Measurements from ENCODE around the gene DPH6.
"Not testable (repeated sequence)": the region's sequence is repeated elsewhere in the genome, so short reads cannot be mapped to it uniquely, and the experiment has no call there.

Gene DPH6, protein sequence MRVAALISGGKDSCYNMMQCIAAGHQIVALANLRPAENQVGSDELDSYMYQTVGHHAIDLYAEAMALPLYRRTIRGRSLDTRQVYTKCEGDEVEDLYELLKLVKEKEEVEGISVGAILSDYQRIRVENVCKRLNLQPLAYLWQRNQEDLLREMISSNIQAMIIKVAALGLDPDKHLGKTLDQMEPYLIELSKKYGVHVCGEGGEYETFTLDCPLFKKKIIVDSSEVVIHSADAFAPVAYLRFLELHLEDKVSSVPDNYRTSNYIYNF

DNA sequence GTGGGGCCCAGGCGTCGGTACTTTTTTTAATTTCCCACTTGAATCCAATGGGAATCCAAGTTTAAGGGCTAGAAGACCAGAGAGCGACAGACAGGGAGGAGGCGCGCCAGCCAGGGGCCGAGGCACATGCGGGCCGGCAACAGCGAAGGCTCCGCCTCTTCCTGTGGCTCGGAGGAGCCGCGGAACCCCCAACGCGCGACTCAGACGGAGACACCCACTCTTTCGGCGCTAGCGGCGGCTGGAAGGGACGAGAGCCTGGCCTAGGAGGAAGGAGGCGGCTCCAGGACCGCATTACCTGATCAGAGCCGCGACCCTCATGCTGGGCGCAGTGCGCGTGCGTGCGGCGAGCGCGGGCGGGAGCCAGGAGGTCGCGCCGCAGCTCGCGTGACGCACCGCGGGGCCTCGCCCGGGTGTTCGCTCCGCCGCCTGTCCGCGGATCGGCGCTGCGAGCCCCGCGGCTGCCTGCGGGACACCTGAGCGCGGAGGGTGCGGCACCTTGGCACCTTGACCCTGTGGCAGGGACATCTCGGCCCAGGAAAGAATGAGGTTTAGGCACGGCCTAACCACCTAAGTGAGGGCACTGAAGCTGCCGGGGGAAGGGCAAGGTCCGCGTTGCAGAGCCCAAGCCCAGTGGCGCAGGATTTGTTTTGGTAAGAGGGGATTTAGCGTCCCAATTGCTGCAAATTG lies at the start of gene DPH6:
DPH6 (minus strand) TSS at position 342 of the 687 bp plus-strand sequence; CDS start at position 318, 24 bp downstream.
- DNase-seq (ENCODE audit: low read depth in 2 of 2), result peak; percentile 79 to 84

DNA sequence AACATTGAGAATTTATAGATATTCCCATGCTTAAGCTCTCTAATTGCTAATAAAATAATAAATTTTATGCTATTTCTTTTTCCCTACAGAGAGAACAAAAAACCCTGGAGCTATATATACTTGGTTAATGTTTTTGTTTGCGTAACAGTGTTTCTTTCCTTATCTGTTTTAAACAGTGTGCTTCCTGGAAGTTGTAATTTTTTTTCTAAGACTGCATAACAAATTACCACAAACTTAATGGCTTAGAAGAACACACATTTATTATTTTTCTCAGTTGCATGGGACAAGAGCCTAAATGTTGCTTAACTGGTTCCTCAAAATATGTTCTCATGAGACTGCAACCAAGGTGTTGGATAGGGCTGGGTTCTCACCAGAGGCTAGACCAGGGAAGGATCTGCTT lies 49.7 kb upstream of the DPH6 start:
- DNase-seq (ENCODE audit: low read depth in 2 of 2), result no peak

DNA sequence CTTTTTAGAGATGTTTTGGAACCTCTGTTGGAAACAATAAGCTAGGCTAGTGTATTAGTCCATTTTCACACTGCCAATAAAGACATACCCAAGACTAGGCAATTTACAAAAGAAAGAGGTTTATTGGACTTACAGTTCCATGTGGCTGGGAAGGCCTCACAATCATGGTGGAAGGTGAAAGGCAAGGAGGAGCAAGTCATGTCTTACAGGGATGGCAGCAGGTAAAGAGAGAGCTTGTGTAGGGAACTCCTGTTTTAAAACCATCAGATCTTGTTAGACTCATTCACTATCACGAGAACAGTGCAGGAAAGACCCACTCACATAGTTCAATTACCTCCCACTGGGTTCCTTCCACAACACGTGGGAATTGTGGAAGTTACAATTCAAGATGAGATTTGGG lies 46.0 kb upstream of the DPH6 start:
- not testable (repeated sequence) for DNase-seq (ENCODE audit: low read depth in 2 of 2)

DNA sequence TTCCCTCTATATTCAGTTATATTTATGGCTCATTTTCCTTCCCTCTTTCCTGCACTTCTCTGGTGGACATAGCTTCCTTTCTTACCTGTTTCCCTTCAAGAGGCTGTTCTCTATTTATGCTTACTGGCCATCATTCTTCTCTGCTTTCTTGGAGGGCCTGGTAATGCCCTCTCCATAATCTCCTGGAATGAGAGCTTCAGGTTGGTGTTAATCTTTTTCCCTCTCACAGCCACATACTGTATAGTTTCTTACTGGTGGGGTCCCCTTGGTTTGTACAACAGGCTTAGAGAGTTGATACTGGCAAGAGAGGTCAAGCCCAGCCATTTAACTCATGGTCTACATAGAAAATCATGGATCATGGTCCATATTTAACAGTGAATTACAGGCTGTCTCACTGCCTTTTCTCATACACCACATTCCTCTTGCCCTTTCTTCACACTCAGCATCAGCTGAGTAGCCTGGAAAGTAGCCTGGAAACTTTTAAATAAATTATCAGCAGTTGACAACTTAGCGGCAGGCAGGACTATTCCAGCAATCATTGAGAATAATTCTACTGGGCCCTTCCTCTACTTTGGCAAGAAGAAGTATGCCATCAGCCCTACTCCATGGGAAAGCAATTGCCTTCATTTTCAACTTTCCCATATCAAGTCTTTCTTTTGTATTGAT lies 38.0 kb upstream of the DPH6 start:
- no peak for DNase-seq (ENCODE audit: low read depth in 2 of 2)

DNA sequence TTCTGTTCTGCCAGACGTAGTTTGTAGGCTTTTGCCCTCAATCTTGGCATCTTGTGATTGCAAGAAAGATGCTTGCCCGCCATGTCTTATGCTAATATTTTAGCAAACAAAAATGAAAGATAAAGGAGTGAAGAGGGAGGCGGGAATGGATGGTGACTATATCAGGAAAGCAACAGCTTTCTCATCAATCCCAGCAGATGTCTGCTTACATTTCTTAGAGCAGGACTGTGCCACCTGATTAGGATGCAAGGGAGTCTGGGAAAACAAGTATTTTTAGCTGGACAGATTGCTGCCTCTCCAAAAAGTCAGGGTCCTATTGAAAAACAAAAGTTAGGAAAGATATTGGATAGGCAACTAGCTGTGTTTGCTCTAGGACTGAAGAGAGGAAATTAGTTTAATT lies 34.6 kb upstream of the DPH6 start:
- no peak for DNase-seq (ENCODE audit: low read depth in 2 of 2)

DNA sequence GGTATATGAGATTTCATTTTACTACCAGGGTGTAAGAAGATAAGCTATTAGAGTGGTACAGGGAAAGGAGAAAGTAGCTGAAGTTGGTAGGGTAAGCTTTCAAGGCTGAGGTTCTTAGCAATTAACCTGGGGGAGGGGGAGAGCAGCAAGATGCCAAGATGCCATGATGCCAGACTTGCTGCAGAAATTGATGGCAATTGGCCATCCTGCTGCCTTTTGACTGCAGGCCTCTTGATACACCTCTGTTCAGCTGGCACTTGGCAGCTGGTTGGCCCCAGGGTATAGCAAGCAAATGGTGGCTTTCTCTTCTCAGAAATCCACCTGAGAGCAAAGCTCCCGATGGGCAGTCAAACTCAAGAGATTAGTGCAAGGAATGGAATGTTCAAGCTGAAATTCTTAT lies 21.4 kb upstream of the DPH6 start:
- DNase-seq (ENCODE audit: low read depth in 2 of 2), result no peak

DNA sequence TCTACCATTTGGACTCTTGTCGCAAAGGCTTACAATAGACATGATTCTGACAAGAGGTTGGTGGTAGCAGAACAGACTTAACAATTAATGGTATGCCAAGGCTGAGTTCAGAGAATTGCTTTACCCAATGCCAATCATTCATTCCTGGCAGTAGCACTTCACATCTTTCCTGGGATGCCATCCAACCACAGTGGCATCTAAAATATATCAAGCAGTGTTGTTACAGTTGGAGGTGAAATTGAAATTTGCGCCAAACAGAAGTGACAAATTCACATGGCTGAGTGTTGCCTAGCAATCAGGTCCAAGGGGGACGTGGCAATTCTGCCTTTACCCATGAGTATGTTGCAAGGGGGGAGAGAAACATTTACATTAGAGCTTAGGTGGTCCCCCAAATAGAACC lies 21.0 kb upstream of the DPH6 start:
- DNase-seq (ENCODE audit: low read depth in 2 of 2), result no peak

DNA sequence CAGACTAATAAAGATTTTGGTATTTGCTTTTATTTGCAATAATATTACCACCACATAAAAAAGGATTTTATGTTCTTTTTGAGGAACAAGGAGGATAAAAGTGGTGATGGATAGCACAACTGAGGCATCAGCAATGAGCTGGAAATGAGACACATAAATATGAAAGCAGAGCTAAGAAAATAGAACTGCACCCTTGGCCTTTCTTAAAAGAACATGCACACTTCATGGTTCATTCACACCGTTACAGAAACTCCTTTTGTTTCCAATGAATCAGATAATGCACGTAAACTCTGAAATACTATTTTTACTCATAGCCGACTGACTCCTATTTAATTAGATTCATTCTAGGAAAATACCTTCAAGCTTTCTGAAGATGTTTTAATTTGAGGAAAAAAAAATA lies 19.9 kb upstream of the DPH6 start:
- no peak for DNase-seq (ENCODE audit: low read depth in 2 of 2)

DNA sequence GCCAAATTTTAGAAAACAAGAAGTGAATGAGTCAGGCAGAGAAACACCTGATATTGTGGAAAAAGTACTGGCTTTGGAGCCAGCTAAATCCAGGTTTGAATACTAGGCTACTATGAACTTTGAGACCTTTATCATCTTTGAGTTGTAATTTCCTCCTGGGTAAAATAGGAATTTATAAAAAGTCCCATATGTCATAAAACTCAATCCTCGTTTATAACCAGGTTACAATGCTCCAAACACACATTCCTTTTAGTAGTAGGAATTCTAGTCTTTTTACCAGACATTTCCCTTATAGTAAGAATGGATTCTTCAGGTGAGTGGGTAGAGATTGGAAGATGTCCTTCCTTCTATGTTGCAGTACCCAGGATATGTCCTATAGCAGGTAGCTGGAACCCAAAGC lies 16.7 kb upstream of the DPH6 start:
- no peak for DNase-seq (ENCODE audit: low read depth in 2 of 2)

DNA sequence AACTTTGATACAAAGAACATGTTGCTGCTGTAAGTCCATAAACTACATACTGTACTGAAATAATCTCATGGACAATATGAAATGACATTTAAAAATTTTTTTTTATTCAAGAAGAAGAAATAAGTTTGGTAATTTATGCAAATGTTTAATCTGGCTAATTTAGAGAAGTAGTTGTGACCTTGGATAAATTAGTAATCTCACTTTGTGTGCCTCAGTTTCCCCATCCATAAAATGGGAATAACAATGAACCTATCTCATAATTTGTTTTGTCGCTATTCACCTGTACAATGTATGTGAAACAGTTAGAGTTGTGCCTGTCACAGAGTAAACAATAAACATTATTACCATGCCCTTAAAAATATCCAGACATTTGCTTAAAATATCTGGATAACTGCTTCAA lies 15.3 kb upstream of the DPH6 start:
- DNase-seq (ENCODE audit: low read depth in 2 of 2), result no peak

DNA sequence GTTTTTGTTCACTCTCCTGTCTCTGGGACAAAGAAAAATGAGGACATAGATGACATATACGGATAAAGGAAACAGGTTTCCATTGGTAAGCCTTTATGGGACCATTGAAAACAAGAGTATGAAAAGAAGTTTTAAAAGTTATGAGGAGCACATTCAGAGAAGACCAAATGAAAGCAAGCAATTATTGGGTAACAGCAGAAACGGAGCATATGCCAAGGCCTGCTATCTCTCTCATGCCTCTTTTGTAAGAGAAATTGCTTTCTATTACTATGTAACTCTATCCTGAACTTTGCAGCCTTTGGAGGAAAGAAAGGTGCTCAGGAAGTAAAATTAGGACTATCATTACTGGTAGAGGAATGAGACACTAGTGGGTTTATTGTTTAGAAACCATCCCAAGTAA lies 14.9 kb upstream of the DPH6 start:
- DNase-seq (ENCODE audit: low read depth in 2 of 2), result no peak

DNA sequence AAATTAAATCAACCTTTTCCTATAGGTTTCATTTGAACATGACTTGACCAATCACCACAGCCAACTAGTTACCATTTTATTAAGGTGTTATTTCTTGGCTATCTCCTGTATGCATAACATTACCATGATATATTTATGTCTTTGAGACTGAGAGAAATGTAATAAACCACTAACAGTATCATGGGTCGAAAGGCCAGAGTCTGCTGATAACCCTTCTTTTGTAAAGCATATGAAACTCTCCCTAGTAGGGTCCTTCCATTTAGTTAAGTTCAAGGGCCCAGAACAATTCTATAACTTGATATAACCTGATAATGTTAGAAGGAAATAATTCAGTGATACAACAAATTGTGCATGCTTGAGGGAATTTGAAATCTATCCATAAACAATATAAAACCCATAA lies 14.3 kb upstream of the DPH6 start:
- DNase-seq (ENCODE audit: low read depth in 2 of 2), result no peak

DNA sequence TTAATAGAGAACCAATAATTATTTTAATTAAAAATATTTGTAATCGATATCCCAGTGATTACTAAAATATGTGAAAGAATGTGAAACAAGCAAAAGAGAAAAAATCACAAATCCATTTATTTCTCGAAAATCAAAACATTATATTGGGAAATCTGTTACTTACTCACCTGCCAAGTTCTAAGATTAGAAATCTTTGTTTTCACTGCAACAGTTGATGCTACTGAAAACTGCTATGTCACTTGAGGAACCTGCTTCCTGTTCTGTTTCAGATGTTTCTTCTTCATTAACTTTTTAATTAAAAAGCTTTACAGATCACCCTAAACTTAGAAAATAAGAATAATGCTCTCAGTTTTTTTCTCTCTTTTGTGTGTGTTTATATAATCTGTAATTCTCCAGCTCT lies 13.7 kb upstream of the DPH6 start:
- no peak for DNase-seq (ENCODE audit: low read depth in 2 of 2)

DNA sequence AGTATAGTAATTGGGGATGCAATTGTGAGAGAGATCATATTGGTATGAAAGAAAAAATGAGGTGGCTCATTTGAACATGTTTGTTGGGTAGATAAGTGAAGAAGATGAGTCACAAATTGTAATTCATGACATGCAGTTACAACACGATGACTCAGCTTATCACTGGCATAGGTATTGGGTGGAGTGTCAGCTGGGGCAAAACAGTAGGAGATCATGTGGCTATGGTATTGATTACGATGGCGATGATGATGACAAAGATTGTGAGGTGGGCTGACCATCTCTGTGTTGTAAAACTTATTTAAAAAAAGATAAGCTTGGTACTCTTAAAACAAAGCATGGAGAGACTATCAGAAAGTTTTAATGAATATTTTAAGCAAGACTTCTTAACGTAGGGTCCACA lies 11.6 kb upstream of the DPH6 start:
- no peak for DNase-seq (ENCODE audit: low read depth in 2 of 2)

DNA sequence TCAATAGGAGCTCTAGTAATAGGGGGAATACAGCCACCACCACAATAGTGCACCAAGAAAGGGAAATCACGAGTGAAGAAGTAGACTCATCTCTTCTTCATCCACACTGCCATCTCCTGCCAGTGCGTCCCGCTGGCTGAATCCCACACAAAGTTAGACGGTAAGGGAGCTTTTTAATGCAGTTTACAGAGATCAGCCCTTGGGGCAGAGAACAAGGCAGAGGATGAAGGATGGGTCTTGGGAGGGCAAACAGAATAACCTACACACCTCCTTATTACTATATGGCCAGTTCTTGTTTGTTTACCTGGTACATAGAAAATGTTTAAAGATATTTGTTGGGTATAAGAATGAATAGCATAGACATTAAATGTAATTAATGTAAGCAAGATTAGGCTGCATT lies 11.0 kb upstream of the DPH6 start:
- no peak for DNase-seq (ENCODE audit: low read depth in 2 of 2)

DNA sequence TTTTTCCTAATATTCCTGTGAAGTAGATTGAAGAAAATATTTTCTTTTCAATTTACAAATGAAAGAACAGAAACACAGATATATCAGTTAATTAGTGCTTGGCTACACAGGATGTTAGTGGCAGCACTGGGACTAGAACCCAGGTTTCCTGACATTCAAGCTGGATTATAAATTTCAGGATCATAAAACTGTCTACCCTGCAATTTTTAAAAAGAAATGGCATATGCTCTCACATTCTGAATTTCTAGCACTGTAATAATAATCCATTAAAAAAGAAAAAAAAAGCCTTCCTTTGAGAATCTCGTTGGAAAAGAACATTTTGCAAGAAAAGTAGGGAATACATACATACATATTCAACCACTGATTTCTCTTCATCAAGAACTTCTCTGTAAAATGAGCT lies 9.3 kb upstream of the DPH6 start:
- DNase-seq (ENCODE audit: low read depth in 2 of 2), result no peak

DNA sequence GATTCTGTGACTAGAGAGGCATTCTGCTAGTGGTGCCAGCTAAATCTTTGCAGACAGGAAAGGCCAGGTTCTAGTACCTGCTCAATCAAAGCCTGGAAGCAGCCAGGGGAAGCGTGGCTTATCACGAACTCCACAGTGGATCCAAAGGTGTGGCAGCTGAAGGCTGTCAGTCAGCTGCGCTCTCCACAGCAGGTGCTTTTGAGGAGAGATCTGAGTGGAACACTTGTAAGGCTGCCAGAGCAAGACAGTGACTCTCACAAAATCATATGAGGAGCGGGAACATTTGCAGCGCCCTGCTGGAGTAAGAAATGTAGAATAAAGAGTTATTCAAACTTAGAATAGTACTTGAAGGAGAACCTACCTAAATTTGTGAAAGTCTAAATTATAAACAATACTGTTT lies 5.0 kb upstream of the DPH6 start:
- no peak for DNase-seq (ENCODE audit: low read depth in 2 of 2)

DNA sequence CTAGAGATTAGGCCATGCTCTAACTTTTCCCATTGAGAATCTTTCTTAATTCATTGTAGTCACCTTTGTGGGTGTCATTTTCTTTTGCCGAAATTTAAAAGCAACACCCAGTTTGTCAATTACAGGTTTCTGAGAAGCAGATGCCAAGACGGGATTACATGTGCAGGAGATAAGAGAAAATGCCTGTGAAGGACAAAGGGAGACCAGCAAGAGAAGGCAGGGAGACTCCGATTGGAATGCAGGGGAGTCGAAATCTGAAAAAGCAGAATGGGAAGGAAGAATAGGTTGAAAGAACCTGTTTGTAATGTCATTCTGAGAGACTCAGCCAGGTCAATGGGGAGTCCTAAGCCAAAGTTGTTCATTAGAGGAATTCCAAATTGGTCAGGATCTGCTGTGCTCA lies 3.6 kb upstream of the DPH6 start:
- no peak for DNase-seq (ENCODE audit: low read depth in 2 of 2)

DNA sequence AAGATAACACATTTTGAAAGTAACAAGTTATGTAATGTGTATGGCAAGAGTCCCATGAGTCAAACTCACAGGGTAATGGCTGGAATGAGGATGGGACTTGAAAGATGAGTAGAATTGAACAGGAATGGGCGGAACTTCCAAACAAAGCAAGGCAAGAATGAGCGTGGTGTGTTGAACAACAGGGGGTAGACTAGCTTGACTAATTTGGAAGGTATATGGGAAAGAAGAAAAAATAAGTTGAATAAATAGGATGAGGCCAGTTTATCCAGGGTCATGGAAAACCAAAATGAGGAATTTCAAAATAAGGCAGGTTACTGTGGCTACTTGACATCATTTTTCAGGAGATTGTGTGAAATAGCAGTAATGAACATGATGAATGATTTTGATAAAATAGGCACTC lies 2.5 kb upstream of the DPH6 start:
- DNase-seq (ENCODE audit: low read depth in 2 of 2), result no peak

DNA sequence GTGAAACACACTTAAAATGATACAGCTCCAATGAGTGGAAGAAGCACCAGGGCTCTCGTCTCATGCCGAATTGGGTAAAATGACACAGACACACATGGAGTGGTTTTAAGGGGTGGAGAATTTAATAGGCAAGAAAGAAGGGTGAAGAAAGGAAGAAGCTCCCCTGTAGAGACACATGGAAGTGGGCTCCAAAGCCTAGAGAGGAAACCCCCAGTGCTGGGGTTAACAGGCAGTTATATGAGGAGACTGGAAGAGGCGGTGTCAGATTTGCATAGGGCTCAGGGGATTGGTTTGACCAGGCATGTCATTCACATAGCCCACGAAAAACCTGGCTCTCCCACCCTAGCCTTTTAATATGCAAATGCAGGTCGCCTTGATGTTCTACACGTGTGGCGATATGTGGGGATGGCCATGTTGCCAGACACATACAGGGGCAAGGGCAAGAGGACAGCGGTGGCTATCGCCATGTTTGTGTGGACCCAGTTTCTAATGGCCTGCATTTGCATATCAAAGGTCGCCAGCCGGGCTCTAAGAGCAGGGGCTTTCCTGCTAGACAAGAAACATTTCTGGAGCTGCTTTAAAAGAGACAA lies 1.9 kb upstream of the DPH6 start:
- DNase-seq (ENCODE audit: low read depth in 2 of 2), result no peak

DNA sequence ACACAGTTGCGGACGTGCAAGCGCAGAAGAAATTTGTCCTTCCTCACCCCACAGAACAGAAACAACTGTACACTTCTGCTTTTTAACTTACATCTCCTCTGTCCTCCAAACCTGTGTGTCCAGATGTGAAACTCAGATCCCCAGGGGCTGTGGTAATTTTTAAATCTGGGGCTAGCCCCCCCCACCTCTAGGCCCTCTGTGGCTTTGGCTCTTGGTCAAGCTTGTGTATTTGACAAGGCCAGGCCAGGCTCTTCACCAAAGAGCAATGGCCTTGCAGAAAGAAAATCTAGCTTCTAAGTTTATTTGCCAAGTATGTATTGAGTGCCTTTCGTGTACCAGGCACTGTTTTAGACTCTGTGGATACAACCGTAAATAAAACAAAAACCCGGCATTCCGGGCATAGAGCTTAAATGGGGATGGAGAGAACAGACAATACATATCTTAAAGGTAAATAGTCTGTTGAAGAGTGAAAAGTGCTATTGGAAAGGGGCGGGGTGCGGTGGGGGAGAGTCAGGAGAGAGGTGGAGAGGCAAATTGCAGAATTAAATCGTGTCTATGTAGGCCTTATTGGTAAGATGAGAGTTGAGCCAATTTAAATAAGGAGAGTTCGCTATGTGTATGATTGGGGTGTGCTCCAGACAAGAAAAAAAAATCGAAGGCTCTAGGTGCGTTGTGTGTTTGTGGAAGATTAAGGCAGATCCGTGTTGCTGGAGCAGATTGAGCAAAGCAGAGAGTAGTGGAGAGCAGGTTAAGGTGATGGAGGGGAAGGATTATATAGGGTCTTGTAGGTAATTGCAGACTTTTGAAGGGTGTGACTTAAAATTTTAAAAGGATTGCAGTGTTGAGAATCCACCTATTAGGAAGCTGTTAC lies 781 bp upstream of the DPH6 start:
- DNase-seq (ENCODE audit: low read depth in 2 of 2), result no peak

DNA sequence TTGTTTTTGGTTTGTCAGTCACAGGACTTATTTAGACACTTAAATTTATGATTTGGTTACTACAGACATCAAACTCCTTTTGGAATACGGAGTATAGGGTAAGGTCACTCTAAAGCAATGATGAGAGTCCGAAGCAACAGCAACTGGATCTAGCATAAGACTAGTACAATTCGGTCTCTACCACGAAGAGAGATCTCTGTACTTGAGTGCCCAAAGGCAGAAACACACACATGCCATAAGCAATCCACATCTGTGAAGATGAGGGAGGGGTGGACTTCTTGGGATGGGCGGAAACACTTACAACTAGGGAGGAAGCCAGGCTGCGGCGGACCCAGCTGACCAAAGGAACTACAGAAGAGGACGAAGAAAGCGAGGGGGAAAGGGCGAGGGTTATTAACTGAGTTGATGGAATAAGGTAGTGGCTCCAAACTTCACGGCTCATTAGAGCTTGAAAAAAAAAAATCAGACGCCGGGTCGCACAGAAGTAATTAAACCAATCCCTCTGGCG lies 595 bp downstream of the DPH6 start:
- DNase-seq (ENCODE audit: low read depth in 2 of 2), result no peak

Data from stimulated activated CD8-positive, alpha-beta memory T cell treated with anti-CD3 and anti-CD28 coated beads, Interleukin-15, amount 100 ng/mL, for 4 hours (primary cell).